ENCODE measurements around the gene SPRTN. TPM values are rescaled to one million over a fixed set of nuclear protein-coding genes. Genes with fewer than 3 reads are reported as not detected.
A peak's percentile ranks its signal among the peaks of the same experiment; 100 is the strongest.

The SPRTN gene
- total RNA-seq, 1 donor from 2014 or later: 15.0 TPM

DNA sequence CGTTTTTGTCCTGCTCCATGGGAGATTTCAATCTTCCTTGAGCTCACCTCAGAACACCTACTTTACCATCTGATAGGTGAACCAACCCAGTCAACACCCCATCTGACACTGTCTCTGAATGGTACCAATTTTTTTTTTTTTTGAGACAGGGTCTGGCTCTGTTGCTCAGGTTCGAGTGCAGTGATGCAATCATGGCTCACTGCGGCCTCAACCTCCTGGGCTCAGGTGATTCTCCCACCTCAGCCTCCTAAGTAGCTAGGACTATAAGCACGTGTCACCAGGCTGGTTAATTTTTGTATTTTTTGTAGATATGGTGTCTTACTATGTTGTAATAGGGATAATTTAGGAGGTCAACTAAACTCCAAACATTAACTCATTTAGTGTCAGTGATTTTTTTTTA, 36.3 kb downstream of the SPRTN start:
- no peak for DNase-seq (ENCODE audit: low spot score)

DNA sequence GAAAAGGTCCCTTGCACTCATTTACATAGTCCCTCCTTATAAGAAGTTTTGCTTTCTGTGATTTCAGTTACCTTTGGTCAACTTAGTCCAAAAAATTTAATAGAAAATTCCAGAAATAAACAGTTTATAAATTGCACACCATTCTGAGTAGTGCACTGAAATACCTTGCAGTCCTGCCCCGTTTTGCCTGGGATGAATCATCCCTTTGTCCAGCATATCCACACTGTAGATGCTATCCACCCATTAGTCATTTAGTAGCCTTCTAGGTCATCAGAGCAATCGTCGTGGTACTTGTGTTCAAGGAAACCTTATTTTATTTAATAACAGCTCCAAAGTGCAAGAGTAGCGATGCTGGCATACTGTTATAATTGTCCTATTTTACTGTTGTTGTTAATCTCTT, 38.0 kb downstream of the SPRTN start:
- no peak for DNase-seq (ENCODE audit: low spot score)
- no peak overlapping the region for H3K27ac Mint-ChIP-seq (ENCODE audit: unreplicated experiment)
- no peaks in the 10 kb centered on the region for H3K27me3 Mint-ChIP-seq (ENCODE audit: low read depth)
- H3K4me3 Mint-ChIP-seq (ENCODE audit: unreplicated experiment): no peak overlapping the region
- H3K4me1 Mint-ChIP-seq (ENCODE audit: low read depth): peaks cover 10% of the 10 kb centered on the region
- peaks cover 4% of the 10 kb centered on the region for H3K36me3 Mint-ChIP-seq (ENCODE audit: low read depth)
- TF ChIP-seq, protein P1, sequence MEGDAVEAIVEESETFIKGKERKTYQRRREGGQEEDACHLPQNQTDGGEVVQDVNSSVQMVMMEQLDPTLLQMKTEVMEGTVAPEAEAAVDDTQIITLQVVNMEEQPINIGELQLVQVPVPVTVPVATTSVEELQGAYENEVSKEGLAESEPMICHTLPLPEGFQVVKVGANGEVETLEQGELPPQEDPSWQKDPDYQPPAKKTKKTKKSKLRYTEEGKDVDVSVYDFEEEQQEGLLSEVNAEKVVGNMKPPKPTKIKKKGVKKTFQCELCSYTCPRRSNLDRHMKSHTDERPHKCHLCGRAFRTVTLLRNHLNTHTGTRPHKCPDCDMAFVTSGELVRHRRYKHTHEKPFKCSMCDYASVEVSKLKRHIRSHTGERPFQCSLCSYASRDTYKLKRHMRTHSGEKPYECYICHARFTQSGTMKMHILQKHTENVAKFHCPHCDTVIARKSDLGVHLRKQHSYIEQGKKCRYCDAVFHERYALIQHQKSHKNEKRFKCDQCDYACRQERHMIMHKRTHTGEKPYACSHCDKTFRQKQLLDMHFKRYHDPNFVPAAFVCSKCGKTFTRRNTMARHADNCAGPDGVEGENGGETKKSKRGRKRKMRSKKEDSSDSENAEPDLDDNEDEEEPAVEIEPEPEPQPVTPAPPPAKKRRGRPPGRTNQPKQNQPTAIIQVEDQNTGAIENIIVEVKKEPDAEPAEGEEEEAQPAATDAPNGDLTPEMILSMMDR (IDR thresholded peaks at IDR 0.05): no peak
- H3K9me3 Mint-ChIP-seq (ENCODE audit: low read depth): no peaks in the 10 kb centered on the region

More for the DNA sequence above, 36.3 kb downstream of the SPRTN start:
- Mint-ChIP-seq H3K9me3 (ENCODE audit: low read depth) (no peaks in the 10 kb centered on the region), H3K36me3 (ENCODE audit: low read depth) (peaks cover 4% of the 10 kb centered on the region), H3K4me3 (ENCODE audit: unreplicated experiment) (no peak overlapping the region), H3K4me1 (ENCODE audit: low read depth) (peaks cover 10% of the 10 kb centered on the region), H3K27me3 (ENCODE audit: low read depth) (no peaks in the 10 kb centered on the region), H3K27ac (ENCODE audit: unreplicated experiment) (no peak overlapping the region)
- TF ChIP-seq, protein P1 (IDR thresholded peaks at IDR 0.05): no peak

DNA sequence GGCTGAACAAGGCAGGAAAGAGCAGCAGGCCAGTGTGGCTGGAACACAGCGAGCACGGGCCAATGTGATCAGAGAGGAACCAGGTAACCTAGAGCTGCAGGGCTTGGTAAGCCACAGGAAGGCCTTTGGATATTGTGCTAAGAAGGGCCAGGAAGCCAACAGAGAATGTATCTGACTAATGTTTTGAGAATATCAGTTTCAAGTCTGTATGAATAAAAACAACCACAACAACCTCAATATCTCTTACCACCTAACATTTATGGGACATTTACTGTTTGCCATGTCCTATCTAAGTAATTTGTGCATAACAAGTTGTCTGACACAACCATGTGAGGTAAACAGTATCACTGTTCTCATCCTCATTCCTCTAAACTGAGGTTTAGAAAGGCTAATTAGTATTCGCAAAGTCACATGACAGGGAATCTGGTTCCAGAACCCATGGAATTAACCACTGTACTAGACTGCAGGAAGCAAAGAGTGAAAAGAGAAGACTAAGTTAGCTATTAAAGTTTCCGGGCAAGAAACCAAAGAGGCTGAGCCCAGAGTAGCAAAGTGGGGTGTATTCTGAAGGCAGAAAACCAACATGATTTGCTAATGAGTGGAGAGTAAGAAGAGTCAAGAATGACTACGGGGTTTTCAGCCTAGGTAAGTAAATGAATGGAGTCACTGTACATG, 38.9 kb downstream of the SPRTN start:
- no peak for DNase-seq (ENCODE audit: low spot score)
- Mint-ChIP-seq H3K36me3 (ENCODE audit: low read depth) (peaks cover 2% of the 10 kb centered on the region), H3K4me1 (ENCODE audit: low read depth) (peaks cover 17% of the 10 kb centered on the region), H3K4me3 (ENCODE audit: unreplicated experiment) (no peak overlapping the region), H3K9me3 (ENCODE audit: low read depth) (no peaks in the 10 kb centered on the region), H3K27ac (ENCODE audit: unreplicated experiment) (peak overlapping the region; percentile 39), H3K27me3 (ENCODE audit: low read depth) (no peaks in the 10 kb centered on the region)
- TF ChIP-seq, protein P1 (IDR thresholded peaks at IDR 0.05): no peak

DNA sequence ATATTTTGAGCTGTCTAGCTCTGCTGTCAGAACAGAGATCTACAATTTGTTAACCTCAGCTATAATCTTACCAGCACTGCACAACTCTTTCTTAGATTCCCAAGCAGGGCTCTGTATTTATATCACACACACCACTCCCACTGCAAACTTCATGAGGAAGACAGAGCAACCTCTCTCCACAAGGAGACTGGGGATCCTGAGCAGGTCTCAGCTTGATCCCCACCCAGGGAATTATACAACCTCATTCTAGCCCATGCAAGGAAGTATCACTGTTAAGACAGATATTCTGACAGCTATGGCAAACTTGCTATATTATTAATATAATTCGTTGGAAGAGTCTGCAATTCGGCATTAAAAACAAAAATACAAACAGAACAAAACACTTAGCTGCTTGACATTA, 43.6 kb downstream of the SPRTN start:
- TF ChIP-seq, protein P1 (IDR thresholded peaks at IDR 0.05): no peak
- H3K4me1 Mint-ChIP-seq (ENCODE audit: low read depth): peaks cover 17% of the 10 kb centered on the region
- no peaks in the 10 kb centered on the region for H3K36me3 Mint-ChIP-seq (ENCODE audit: low read depth)
- no peaks in the 10 kb centered on the region for H3K27me3 Mint-ChIP-seq (ENCODE audit: low read depth)
- no peak overlapping the region for H3K27ac Mint-ChIP-seq (ENCODE audit: unreplicated experiment)
- DNase-seq (ENCODE audit: low spot score): no peak
- H3K9me3 Mint-ChIP-seq (ENCODE audit: low read depth): no peaks in the 10 kb centered on the region
- no peak overlapping the region for H3K4me3 Mint-ChIP-seq (ENCODE audit: unreplicated experiment)

DNA sequence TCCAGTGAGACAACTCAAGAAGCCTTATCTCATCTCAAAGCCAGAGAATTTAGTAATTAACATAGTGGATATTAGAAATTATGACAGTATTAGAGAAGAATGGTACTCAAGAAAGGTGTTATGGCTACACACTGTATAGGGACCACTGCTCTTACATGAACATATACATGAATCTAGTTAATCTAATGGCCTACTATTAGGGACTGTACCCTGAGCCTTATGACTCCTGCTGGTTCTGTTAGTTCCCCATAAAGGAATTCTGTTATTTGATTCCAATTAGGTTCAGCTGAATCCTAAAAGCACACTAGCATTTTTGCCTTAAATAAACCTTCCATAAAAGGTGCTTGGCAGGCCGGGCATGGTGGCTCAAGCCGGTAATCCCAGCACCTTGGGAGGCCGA, 44.3 kb downstream of the SPRTN start:
- no peak overlapping the region for H3K27ac Mint-ChIP-seq (ENCODE audit: unreplicated experiment)
- no peaks in the 10 kb centered on the region for H3K27me3 Mint-ChIP-seq (ENCODE audit: low read depth)
- no peak for DNase-seq (ENCODE audit: low spot score)
- H3K4me3 Mint-ChIP-seq (ENCODE audit: unreplicated experiment): no peak overlapping the region
- no peaks in the 10 kb centered on the region for H3K9me3 Mint-ChIP-seq (ENCODE audit: low read depth)
- peaks cover 11% of the 10 kb centered on the region for H3K4me1 Mint-ChIP-seq (ENCODE audit: low read depth)
- TF ChIP-seq, protein P1 (IDR thresholded peaks at IDR 0.05): no peak
- H3K36me3 Mint-ChIP-seq (ENCODE audit: low read depth): no peaks in the 10 kb centered on the region
